Skeletal muscle tissue (tissue), 4 donors: ENCODE results near the gene YWHAB. TPM values are rescaled to one million over a fixed set of nuclear protein-coding genes. Genes with fewer than 3 reads are reported as not detected.

ENCODE experiments used
- H3K27ac ChIP-seq: one replicate; pipeline ENCODE4 v1.7.0; 2013; ENCODE audit warnings: mild to moderate bottlenecking, low read depth, low read length, inconsistent platforms
- H3K27me3 ChIP-seq, 3 donors: one replicate each; pipeline ENCODE4 v1.7.0; 2013; ENCODE audit warnings: low read length in 3 of 3; ENCODE audit not compliant: control insufficient read depth in 3 of 3, insufficient read depth in 3 of 3
- H3K36me3 ChIP-seq, 3 donors: one replicate each; pipeline ENCODE4 v1.7.0; 2013; ENCODE audit warnings: low read length in 3 of 3; ENCODE audit not compliant: control insufficient read depth in 3 of 3, insufficient read depth in 3 of 3
- H3K4me1 ChIP-seq, 3 donors: one replicate each; pipeline ENCODE4 v1.7.0; 2013; ENCODE audit warnings: low read length in 3 of 3, mild to moderate bottlenecking in 3 of 3; ENCODE audit not compliant: control insufficient read depth in 3 of 3, insufficient read depth in 3 of 3
- H3K4me3 ChIP-seq, 3 donors: one replicate each; pipeline ENCODE4 v1.7.0; 2013; ENCODE audit warnings: low read length in 3 of 3
- H3K9ac ChIP-seq, 3 donors: one replicate each; pipeline ENCODE4 v1.7.0; 2013; ENCODE audit warnings: low read length in 3 of 3, mild to moderate bottlenecking in 3 of 3, moderate library complexity in 2 of 3, low read depth in 1 of 3
- H3K9me3 ChIP-seq, 3 donors: one replicate each; pipeline ENCODE4 v1.7.0; 2013; ENCODE audit warnings: low read length in 3 of 3; ENCODE audit not compliant: control insufficient read depth in 3 of 3
- total RNA-seq: library from RNA; depleted of rRNA; stranded (reverse); fragments of >200 nt; gene quantifications from one replicate; pipeline ENCODE4 v1.2.3, GENCODE V29; 2014
- donor health status: Osteomylitis.

The YWHAB gene
- total RNA-seq, 1 donor from 2014 or later = 51.7 TPM

DNA sequence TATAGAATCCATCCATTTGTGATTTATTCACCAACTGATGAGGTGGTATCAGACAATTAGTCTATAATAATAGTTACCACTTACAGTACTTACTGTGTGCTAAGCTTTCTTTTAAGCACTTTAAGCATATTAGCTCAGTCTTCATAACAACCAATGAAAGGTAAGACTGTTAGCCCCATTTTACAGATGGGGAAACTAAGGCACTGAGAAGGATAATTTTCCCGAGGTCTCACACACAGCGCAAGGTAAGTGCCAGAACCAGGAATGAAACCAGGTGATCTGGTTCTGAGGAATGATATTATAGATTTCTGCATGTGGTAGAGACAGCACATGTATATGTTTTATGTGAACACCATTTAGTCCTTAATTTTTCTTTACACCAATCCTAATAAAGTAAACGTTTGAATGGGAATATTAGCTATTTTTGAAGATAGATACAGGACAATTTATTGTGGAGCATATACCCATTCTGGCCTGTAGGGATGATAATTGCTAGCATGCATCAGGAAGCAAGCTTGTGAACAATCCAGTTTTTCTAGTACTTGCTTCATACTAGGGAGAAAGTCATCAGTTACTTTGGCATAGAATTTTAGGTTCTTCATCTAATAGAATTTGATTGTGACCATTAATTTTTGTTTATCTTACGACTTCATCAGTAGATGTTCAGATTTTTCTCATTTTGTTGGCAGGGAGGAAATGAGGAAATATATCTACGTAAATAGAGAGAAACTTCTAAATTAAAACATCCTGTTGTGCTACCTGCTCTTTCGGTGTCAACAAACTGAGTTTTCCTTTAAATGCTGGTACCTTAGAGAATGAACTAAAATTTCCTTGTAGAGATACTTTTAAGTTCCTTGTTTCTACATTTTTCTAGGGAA, 3.0 kb downstream of the YWHAB start:
- no peak overlapping the region for H3K27ac ChIP-seq
- H3K36me3 ChIP-seq = no peaks in the 10 kb centered on the region
- H3K9ac ChIP-seq = no peak overlapping the region
- no peaks in the 10 kb centered on the region for H3K9me3 ChIP-seq
- H3K4me3 ChIP-seq = no peak overlapping the region
- peaks cover 18 to 31% (median 30%) of the 10 kb centered on the region in 3 donors for H3K4me1 ChIP-seq
- no peaks in the 10 kb centered on the region for H3K27me3 ChIP-seq

- no peak overlapping the region for H3K4me3 ChIP-seq
- no peak overlapping the region for H3K9ac ChIP-seq
- no peaks in the 10 kb centered on the region for H3K9me3 ChIP-seq
- H3K36me3 ChIP-seq = no peaks in the 10 kb centered on the region
- no peaks in the 10 kb centered on the region for H3K27me3 ChIP-seq
- no peak overlapping the region for H3K27ac ChIP-seq
- peaks cover 25 to 33% (median 28%) of the 10 kb centered on the region in 3 donors for H3K4me1 ChIP-seq
Measured at GRCh38 chr20:44891826-44892225, 6.3 kb downstream of the YWHAB start.

DNA sequence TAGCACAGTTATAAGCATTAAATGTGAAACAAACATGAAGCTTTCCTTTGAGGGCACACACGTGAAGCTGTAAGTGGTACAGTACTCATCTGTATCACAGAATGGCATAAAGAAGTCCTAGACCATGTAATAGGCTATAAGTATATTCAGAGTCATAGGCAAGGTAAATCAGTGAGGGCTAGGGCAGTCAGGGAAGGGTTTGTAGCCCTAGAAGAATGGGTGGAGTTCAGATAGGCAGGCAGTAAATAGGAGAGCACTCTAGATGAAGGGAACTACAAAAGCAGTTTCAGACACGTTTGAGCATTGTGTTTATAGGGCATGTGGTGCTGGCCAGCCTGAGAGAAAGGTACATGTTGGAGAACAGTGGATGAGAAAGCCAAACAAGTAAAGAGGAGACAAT, 9.5 kb downstream of the YWHAB start:
- no peak overlapping the region for H3K4me3 ChIP-seq
- H3K27ac ChIP-seq = no peak overlapping the region
- no peaks in the 10 kb centered on the region for H3K27me3 ChIP-seq
- peaks cover 19 to 27% (median 23%) of the 10 kb centered on the region in 3 donors for H3K4me1 ChIP-seq
- no peak overlapping the region for H3K9ac ChIP-seq
- peaks cover 0 to under 1% (median under 1%) of the 10 kb centered on the region in 3 donors for H3K36me3 ChIP-seq
- H3K9me3 ChIP-seq = no peaks in the 10 kb centered on the region

DNA sequence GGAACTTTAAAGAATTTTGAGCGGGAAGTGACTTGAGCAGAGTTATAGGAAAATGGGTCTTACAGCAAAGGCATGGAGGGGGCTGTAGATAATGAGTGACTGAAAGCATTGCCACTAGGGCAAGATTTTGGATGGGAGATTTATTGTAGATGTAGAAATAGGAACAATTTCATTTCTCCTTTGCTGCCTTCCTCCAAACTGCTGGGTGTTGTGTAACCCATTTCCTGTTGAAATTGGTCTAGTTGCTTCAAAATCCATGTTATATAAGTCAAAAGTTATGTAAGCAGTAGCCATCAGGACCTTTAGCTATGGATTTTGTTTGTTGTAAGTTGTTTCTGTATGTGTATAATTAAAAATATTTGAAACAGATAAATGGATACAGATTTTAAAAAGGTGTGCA, 11.1 kb downstream of the YWHAB start:
- peak overlapping the region; percentile 55 for H3K27ac ChIP-seq
- no peak overlapping the region for H3K9ac ChIP-seq
- peaks cover 14 to 27% (median 23%) of the 10 kb centered on the region in 3 donors for H3K4me1 ChIP-seq
- H3K27me3 ChIP-seq = no peaks in the 10 kb centered on the region
- peak overlapping the region in 1 of 3 donors; percentile 26 for H3K4me3 ChIP-seq
- peaks cover 0 to 11% (median 7%) of the 10 kb centered on the region in 3 donors for H3K36me3 ChIP-seq
- no peaks in the 10 kb centered on the region for H3K9me3 ChIP-seq

GRCh38 chr20:44897133-44897532, 11.6 kb downstream of the YWHAB start:
- H3K27ac ChIP-seq = peak overlapping the region; percentile 55
- peaks cover 4 to 16% (median 12%) of the 10 kb centered on the region in 3 donors for H3K36me3 ChIP-seq
- peaks cover 14 to 27% (median 23%) of the 10 kb centered on the region in 3 donors for H3K4me1 ChIP-seq
- no peaks in the 10 kb centered on the region for H3K27me3 ChIP-seq
- no peak overlapping the region for H3K4me3 ChIP-seq
- H3K9ac ChIP-seq = no peak overlapping the region
- no peaks in the 10 kb centered on the region for H3K9me3 ChIP-seq

- Histone ChIP-seq H3K9me3 (no peaks in the 10 kb centered on the region), H3K27ac (no peak overlapping the region), H3K4me1 (peaks cover 14 to 22% (median 17%) of the 10 kb centered on the region in 3 donors), H3K36me3 (peaks cover 15 to 41% (median 39%) of the 10 kb centered on the region in 3 donors), H3K9ac (no peak overlapping the region), H3K27me3 (no peaks in the 10 kb centered on the region), H3K4me3 (no peak overlapping the region)
Measured at GRCh38 chr20:44900231-44900854, 14.8 kb downstream of the YWHAB start.

DNA sequence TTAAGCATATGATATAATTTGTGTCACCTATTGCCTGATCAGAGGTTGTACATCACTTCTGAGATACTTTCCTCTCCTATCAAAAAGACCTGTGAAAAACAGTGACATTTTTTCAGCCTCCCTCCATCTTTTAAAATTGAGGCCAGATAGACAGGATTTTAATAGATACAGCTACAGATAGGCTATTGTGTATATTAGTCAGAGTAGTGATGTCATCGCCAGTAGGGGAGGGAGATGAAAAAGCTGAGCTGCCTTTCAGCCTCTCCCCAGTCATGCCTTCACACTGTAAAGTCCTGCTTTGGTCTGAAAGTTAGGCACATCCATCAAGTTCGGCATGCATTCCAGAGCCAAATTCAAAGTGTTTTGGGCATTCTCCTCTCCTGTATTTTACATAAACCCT, 16.5 kb downstream of the YWHAB start:
- Histone ChIP-seq H3K4me3 (no peak overlapping the region), H3K9ac (no peak overlapping the region), H3K27ac (no peak overlapping the region), H3K4me1 (peaks cover 3 to 8% (median 5%) of the 10 kb centered on the region in 3 donors), H3K9me3 (no peaks in the 10 kb centered on the region), H3K27me3 (no peaks in the 10 kb centered on the region), H3K36me3 (peaks cover 24 to 54% (median 53%) of the 10 kb centered on the region in 3 donors)

GRCh38 chr20:44904377-44904776, 18.9 kb downstream of the YWHAB start:
- Histone ChIP-seq H3K9ac (no peak overlapping the region), H3K27ac (no peak overlapping the region), H3K36me3 (peaks cover 30 to 63% (median 62%) of the 10 kb centered on the region in 3 donors), H3K4me1 (peaks cover 0 to 2% (median 0%) of the 10 kb centered on the region in 3 donors), H3K4me3 (no peak overlapping the region), H3K9me3 (no peaks in the 10 kb centered on the region), H3K27me3 (no peaks in the 10 kb centered on the region)

DNA sequence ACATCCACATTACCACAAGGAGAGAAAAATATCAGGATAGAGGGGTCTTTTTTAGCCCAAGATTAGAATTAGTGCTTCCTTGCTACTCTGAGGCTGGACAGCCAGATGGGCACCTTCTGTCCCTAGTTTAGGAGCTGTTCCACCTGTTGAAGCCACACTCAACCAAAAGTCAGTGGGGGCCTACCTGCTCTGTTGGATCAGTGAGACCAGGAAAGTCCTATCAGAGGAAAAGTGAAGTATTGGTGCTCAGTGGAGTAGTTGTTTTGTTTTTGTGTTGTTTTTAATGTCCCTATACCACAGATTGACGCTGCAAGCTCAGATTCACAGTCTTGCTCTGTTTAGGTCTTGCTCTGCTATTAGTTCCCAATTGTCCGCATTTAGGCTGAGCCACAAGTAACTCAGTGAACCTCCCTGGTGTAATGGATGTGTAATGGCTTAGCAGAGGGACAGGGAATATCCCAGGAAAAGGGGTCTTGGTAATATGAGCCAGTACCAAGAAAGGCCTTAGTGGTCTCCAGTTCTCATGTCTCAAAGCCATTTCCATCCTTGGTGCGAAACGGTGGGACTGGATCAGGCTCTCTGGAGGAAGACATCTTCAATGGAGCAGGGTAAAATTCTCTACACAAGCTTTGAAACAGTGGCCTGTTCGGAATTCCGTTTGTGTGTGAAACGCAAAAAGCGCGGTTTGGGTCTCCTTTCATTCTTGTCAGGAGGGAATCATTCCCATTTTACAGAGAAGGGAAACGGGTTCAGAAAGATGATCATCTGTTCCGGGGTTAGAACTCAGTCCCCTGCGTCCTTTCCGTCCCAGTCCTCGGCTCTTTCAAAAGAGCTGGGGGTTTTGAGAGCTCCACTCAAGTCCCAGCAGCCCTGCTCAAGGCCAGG, 23.7 kb downstream of the YWHAB start:
- Histone ChIP-seq H3K27ac (no peak overlapping the region), H3K4me1 (peaks cover 2 to 9% (median 3%) of the 10 kb centered on the region in 3 donors), H3K27me3 (peaks cover 0 to 4% (median 0%) of the 10 kb centered on the region in 3 donors), H3K4me3 (peak overlapping the region in 1 of 3 donors; percentile 27), H3K36me3 (peaks cover 17 to 34% (median 32%) of the 10 kb centered on the region in 3 donors), H3K9ac (peak overlapping the region in 1 of 3 donors; percentile 7), H3K9me3 (no peaks in the 10 kb centered on the region)
